ENCODE data around the gene ENDOV.

The ENDOV gene

DNA sequence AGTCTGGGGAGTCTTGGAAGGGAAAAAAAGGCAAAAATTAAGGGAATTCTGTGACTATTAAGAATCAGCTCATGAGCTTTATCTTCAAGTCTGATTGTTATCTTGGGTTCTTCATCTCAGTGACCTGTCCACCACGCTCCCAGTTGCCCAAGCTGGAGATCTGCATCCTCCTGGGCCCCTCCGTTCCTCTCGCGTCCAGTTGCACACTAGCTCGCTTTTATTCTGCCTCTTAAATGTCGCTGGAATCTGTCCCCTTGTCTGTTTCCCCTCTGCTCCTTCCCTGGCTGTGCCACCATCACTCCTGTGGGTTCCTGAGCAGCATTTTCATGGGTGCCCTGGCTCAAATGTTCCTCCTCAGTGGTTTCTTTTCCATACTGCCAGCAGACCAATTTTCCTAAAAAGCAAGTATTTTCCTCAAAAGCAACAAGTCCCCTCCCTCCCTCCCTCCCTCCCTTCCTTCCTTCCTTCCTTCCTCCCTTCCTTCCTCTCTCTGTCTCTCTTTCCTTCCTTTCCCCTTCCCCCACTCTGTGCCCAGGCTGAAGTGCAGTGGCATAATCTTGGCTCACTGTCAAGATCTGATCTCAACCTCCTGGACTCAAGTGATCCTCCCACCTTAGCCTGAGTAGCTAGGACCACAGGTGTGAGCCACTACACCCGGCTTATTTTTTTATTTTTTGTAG lies 1.4 kb downstream of the ENDOV start:
- no peak for DNase-seq

DNA sequence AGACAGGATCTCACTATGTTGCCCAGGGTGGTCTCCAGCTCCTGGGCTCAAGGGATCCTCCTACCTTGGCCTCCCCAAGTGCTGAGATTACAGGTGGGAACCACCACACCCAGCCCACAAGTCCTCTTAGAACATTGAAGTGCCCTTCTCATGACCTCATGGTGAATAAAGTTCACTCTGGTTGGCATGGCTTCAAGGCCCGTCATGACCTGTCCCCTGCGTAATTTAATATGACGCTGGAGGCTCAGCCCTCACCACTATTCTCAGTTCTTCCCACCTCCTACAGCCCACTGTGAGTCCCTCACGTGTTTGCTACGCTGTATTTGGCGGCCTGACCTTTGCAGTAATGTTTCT lies 1.9 kb downstream of the ENDOV start:
- DNase-seq, result no peak

DNA sequence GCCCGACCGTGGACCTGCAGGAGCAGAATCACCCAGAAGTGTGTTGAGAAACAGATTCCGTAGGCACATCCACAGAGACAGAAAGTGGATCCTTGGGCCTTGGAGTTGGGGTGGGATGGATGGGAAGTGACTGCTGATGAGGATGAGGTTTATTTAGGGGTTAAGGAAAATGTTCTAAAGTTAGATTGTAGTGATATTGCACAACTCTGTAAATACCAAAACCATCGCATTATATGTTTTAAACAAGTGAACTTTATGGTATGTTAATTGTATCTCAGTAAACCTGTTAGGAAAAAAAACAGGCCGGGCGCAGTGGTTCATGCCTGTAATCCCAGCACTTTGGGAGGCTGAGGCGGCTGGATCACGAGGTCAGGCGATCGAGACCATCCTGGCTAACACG lies 3.6 kb downstream of the ENDOV start:
- no peak for DNase-seq

DNA sequence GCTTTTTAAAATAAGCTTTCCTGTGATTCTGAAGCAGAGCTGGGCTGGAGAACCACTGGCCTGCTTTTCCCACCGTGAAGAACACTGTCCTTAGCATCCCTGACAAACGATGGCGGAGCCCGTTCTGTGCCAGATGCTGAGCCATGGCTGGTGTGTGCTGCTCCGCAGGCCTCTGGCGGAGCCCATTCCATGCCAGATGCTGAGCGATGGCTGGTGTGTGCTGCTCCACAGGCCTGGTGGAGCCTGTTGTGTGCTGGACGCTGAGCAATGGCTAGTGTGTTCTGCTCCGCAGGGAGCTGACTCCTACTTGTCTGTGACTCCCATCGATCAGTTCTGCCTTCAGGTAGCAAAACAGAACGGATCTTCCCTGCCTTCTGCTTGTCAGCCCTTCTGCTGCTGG lies 4.3 kb downstream of the ENDOV start:
- no peak for DNase-seq

DNA sequence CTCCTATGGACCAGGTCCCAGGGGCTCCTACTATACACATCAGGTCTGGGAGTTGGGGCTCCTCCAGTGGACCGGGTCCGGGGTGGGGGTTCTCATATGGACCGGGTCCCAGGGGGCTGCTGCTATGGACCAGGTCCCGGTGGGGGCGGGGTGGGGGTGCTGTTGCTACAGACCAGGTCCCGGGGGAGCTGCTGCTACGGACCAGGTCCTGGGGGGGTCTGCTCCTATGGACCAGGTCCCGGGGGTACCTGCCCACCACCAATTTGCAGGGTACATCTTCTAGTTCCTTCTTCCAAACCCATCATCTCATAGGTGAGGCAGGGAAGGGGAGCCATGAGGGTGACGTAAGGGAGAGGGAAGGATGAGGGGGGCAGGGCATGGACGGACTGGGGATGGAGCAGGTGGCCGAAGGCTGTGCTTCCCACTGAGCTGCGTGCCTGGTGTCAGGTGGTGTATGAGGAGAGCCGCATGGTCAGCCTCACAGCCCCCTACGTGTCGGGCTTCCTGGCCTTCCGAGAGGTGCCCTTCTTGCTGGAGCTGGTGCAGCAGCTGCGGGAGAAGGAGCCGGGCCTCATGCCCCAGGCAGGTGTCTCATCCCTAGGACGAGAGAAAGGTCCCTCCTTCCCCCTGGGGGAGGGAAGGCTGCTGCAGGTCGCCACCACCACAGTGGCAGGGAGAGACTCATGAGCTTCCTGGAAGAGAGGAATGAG lies 6.6 kb downstream of the ENDOV start:
- no peak for DNase-seq

DNA sequence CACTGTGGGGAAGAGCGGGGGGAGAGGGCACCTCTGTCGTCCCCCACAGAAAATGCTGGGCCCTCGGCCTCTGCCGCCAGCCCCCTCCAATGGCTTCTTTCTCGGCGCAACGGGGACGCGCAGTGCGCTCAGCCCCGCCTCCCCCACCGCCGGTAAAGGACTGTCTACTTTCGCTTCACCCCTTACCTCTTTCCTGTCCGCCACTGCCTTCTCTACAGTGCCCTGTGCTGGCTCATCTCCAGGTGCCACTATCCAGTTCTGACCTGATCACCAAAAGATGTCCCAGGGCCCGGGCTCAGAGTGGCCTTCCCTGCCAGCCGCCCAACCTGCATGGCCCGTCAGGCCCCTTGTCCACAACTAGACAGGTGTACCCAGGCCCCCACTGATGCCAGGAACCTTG lies 7.3 kb downstream of the ENDOV start:
- no peak for DNase-seq

DNA sequence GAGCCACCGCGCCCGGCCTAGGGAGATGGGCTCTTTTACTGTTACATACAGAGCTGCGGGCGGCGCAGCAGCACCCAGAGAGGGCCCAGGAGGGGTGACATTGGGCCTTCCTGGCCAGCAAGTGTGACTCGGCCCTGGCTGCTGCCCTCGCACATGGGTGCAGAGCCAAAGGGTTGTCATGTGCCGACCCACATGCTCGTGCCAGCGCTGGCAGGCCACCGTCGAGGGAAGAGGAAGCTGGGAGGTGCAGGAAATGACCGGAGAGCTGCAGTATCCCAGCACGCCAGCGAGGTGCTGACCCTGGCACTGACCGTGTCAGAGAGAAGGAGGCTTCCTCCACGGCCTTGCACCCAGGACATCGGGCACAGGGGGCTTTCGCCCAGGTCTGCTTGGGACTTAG lies 8.0 kb downstream of the ENDOV start:
- peak; percentile 23 to 46 for DNase-seq

DNA sequence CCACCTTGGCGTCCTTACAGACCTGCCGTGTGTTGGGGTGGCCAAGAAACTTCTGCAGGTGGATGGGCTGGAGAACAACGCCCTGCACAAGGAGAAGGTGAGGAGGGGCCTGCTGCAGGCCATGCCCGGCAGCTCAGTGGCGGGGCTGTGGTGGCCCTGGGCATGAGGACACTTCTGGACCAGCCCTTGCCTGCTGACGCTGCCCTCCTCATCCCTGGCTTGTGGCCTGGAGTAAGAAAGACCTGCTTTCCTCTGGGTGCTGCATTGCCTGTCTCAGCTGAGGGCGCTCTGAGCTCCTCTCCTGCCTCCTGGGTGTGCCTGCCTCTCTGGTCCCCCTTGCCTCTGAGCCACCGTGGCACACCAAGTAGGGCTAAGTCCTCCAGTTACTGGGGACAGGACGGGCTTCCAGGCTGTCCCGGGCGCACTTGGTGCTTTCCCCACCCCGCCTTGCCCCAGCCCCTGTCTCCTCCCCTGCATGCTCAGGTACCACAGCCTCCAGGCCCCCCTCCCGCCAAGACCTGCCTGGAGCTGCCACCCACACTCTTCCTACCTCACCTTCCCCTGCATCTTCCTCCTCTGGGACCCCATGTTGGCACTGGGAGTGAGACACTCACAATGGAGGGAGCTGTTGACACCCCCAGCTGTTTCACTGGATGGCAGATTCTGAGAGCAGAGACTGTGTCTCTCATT lies 8.7 kb downstream of the ENDOV start:
- DNase-seq, result no peak

DNA sequence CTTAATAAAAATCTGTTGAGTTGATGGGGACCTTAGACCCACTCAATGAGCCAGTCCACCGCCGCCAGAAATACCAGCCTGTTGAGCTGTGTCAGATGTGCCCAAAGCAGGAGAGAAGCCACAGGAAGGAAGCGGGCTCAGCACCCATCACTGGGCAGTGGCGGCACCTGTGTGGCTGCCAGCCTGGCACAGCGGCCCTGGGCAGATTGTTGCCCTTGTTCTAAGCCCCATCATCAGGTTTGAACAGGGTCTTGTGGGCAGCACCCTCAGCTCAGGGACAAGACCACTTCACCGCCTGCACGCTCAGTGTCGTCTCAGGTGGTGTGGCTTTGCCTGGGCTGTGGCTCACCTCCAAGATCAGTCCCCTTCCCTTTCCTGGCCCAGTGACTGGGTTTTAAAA lies 9.3 kb downstream of the ENDOV start:
- DNase-seq, result no peak

DNA sequence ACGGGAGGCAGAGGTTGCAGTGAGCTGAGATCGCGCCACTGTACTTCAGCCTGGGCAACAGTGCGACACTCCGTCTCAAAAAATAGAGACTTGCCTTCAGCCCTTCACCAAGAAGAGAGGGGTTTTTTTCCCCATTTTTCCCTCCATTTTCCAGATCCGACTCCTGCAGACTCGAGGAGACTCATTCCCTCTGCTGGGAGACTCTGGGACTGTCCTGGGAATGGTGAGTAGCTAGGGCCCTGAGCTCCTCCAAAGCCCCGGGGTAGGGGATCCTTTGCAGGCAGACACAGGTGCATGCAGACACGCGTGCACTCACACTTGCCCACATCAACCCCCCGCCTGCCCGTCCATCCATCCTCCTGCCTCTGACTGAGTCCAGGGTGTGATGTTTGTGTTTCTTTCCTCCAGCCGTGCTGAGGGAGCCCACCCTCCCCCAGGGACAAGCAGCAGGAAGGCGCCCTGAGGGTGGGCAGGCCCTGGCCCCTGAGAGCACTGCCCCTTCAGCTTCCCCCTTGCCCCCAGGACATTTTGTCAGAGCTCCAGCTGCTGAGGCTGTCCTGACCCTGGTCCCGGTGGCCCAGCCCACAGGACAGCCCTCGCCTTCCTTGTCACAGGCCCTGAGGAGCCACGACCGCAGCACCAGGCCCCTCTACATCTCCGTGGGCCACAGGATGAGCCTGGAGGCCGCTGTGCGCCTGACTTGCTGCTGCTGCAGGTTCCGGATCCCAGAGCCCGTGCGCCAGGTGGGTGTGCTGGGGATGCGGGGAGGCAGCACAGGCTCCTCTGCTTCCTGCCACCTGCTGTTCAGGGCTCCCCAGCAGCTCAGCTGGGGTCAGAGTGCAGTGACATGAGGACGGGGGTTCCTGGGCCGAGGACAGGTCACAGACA lies 10.2 kb downstream of the ENDOV start:
- no peak for DNase-seq

DNA sequence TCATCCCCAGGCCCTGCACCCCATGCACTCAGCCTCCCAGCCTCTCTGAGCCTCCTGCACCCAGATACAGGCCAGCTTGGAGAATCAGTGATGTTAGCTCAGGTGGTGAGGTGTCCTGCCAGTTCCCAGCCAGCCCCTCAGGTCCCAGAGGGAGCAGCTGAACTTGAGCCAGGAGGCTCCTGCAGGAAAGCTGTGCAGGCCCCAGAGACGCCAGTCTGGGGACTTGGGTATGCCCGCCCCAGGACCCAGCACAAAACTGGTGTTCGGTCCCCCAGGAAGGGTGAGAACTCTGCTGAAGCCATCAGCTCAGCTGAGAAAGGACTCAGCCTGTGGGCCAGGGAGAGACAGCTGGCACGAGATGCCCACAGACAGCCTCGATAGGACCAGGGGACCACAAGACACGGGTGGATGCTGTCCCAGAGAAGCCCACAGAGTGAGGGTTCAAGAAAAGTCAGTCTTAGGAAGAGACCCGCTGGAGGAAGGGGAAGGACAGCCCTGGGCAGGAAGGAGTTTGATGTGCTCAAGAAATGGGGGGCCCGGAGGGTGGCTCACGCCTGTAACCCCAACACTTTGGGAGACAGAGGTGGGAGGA lies 11.0 kb downstream of the ENDOV start:
- DNase-seq, result no peak

DNA sequence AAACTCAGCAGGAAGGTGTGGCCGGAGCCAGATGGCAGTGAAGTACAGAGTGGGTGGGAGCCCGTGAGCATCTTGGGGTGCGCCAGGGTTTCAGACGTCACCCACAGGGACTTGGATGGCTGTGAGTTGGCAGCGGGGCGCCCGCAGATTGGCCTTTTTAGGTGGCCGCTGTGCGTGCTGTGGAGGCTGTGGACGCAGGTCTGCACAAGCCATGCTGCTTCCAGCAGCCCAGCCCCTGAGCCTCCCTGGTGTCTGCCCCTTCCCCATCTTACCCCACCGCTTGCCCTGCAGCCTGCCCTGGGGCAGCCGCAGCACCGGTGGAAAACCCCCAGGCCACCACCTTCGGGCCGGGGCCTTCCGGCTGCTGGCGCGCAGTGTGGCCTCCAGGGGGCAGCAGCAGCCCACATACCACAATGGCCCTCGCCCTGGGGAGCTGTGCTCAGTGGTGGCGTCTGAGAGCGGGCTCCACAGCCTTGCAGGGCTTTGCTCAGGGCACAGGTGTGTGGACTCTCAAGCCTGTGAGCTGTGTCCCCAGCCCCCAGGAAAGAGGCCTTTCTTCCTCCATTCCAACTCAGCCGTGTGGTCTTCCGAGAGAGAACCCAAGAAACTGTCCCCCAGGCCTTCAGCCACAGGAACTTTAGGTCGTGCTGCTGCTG lies 11.8 kb downstream of the ENDOV start:
- peak; percentile 57 to 70 for DNase-seq

DNA sequence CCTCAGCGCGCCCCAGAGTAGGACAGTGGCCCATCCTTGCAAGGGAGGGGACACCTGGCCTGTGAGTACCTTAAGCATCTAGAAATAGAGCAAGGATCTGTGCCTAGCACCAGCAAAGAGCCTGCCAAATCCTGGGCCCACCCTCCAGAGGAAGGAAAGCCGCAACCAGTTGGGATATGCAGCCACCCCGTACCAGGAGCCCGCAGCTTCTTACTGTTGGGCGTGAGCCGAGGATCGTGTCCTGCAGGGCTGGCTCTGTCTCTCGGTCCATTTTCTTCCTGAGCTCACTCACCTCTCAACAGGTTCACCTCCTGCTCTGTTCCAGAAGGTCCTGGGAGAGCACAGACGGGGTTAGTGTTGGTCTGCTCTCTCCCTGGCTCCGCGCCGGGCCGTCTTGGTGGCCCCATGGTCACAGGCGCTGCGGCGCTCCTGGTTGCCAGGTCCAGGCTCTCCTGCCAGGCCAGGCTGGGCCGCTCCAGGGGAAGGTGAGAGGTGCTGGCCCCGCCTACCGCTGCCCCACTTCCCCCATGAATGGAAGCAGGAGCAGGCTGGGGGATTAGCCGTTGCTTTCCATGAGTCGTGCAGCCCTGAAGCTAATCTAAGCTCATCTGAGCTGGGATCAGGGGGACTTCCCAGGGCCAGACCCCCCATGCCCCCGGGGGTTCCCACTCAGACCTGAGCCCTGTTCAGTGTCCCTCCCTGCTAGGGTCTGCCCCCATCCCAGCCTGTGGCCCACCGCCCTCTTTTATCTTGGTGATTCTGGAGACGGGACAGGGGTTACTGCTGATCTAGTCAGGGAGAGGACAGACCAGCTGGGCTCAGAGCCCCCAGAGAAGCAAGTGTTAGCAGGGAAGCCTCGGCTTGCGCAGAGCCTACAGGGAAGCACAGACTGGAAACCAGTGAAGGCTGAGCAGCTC lies 12.7 kb downstream of the ENDOV start:
- no peak for DNase-seq

DNA sequence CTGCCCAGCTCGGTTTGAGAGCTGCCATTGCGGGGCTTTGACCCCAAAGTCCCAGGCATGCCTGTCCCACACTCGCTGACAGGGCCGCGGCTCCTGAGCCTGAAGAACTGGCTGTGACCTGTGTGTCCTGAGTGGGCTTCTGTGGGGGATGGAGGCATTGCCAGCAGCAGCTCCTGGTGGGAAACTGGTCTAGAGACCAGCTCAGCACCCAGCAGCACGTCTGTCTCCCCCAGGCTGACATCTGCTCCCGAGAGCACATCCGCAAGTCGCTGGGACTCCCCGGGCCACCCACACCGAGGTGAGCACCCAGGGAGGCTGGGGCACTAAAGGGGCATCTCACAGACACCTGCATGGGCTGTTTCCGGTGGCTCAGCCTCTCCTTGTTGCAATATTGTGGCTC lies 13.4 kb downstream of the ENDOV start:
- no peak for DNase-seq

DNA sequence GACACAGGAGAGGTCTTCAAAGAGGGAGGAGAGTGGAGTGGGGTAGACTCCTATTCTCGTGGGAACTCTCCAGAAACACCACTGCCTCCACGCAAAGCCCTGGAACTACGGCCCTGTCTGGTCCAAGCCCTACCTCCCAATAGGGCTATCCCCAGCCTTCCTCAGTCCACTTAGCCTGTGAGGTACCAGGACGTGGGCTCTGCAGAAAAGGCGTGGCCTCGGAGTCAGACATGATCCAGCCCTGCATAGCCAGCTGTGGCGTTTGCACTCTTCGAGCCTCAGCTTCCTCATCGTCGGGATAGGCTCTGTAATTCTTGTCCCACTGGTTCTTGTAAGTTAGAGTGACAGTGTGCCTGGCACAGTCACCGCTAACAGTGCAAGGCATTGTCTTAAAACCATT lies 13.8 kb downstream of the ENDOV start:
- no peak for DNase-seq

DNA sequence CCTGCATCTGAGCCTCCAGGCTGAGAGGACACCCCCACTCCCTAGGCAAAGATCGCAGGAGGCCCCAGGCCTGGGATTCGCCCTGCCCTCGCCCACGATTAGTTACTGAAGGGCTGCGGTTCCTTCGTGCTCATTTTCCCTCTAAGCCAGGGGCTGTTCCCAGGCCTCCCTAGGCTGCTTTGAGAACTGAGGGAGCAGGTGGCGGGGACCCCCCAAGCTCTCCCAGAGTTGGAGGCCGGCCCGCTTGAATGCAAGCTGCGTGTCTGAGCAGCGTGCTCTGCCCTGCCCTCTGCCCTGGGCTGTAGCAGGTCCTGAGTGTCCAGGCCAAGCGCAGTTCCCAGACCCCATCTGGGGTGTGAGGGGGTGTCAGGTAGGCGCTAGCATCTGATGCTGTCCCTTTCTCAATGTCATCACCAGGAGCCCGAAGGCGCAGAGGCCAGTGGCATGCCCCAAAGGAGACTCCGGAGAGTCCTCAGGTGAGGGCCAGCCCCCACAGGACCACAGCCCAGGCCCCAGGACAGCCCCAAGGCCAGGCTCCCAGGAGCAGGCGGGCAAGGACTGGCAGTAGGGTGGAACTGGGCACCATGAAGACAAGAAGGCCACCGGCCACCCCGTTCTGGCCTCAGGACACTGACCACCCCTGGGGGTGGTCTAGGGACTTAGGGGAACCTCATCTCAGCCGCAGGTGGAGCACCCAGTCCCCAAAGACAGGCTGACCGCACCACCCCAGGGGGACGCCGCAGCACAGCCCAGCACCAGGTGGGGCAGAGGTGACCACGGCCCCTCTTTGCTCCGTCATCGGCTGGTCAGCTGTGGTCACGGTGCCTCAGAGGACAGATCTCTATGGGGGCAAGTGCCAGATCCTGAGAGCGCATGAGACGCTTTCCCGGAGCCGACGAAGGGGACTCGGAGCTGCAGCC lies 14.6 kb downstream of the ENDOV start:
- no peak for DNase-seq

DNA sequence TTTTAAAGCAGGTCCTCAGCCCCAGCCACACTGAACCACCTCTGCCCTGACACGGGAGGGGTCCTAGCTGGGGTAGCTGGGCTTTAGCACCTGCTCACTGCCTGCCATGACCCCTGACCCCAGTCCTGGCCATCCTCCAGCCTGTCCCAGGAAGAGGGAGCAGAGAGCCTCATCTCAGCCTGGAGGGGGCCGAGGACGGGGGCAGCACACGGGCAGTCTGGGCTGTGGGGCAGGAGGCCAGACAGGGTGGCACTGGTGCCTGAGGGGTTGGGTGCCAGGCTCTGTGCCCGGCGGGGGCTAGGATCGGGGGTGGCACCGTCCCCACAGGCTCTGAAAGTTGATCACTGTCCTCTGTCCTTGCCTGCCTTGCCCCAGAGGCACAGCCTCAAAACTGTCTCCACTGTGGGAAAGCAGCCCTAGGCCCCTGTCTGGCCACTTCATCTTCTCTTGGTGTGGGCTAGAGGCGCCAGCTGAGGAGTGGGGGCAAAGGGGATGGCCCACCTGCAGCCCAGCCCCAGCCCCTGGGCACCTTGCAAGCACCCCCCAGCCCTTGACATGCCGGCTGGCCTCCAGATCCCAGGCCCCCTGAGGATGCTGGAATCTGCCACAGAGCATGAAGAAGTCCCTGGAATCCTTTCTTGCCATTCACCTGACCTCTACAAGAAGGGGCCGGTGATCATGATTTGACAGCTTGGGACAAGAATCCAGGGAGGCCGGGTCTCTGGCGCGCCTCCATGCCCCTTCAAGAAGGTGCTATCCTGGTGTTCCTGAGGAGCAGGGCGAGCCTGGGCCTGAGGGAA lies 15.7 kb downstream of the ENDOV start:
- DNase-seq, result no peak

DNA sequence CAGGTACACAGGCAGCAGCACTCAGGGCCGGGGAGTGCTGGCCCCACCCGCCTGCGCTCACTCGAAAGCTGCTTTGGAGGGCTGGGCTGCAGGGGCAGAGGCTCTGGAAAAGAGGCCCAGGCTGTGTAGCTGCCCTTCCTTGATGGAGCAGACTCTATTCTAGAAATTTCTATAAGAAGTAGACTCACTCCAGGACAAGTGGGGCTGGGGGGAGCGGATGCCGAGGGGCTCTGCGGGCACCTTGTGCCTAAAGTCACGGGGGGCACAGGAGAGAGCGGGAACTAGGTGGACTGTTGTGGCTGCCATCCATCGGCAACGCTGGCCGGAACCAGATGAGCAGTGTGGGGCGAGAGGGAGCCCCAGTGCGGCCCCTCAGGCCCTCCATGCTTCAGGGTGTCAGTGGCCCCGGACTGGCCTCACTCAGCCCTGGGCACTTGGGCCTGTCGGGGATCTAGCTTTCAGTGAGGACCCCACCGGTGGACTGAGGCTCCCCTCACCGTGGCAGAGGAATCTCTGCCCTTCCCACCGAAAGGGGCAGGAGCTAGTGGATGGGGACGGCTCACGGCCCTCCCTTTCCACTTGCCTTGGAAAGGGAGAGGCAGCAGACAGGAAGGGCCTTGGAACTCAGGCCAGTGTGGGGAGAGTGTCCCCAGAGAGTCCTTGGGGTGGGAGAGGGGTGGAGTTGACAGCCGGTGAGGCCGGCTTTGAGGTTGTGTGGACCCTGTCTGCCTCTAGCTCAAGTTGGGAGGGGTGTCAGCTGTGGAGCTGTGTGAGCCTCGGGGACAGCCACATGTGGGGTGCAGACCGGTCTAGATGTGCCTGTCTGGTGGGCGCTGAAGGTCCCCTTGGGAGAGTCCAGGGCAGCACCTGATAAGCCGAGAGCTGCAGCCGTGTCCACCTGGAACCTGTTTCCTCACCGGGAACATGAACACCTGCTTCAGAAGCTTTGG lies 16.6 kb downstream of the ENDOV start:
- no peak for DNase-seq

Measured in inflammatory macrophage (primary cell).